GM04504 (cell line): ENCODE measurements around the gene NAV1.

ENCODE experiments used
- DNase-seq: peaks from one replicate; pipeline ENCODE4 v3.0.0-alpha.2; 2012; ENCODE audit warnings: low read depth

NAV1 gene

DNA sequence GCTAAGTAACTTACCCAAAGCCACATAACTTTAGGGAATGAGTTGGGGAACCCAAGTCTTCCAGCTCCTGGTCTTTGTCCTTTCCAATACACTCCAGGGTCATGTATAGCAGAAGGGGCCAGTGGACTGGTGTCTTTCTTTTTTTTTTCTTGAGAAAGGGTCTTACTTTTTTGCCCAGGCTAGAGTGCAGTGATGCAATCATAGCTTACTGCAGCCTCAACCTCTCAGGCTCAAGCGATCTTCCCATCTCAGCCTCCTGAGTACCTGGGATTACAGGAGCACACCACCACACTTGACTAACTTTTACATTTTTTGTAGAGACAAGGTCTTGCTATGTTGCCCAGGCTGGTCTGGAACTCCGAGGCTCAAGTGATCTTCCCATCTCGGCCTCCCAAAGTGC is 12.2 kb downstream of the NAV1 start:
- DNase-seq: no peak

DNA sequence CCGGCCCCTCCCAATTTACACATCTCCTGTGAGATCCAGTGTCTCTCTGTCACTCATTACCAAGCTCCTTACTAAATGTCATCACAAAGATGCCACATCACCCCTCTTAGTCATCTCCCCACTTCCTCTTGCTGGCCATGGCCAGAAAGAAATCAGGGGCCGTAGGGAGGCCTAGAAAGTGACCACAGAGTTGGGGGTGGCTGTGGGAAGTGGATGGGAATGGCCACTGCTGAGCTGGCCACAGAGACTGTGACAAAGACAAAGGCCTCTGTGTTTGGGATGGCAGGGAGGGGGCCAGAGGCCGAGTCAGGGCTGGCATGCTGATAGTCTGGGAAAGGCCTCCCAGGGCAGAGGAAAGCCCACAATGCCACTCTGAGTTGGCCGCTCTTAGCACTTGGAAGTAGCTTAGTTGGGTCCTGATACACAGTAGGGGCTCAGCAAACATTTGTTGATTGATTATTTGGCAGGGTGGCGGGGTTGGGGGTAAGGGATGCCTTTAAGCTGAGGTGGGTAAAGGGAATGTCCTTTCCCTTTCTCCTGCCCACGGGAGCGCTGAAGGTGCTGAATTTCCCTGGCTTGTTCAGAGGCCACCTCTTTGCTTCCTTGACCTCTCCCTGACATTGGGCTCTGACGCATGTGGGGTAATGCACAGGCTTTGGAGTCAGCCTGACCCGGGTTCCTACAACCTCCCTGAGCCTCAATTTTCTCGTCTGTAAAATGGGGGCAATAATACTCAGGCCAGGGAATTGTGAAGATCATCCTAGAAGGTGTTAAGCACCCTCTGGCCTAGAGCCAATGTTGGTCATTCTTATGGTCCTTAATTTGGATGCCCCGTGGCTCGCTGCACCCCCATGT is 13.2 kb downstream of the NAV1 start:
- DNase-seq: peak; percentile 82

DNA sequence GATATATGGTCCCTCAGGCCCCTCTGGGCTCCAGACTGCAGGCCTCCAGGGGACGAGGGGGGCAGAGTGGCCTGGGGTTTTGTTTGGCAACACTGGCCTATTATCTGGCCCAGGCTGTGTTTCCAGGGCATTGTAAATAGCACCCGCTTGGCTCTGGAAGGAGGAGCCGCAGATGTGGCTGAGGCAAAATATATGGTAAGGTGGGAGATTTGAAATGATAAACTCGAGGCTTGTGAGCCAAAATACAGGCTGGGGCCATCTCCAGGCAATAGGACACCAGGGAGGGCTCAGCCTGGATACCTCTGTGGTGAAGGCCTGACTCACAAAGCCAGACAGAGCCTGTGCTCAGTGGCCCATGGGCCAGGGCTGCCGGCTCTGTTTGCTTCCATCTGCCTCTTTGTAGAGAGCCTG is 14.0 kb downstream of the NAV1 start:
- no peak for DNase-seq

DNA sequence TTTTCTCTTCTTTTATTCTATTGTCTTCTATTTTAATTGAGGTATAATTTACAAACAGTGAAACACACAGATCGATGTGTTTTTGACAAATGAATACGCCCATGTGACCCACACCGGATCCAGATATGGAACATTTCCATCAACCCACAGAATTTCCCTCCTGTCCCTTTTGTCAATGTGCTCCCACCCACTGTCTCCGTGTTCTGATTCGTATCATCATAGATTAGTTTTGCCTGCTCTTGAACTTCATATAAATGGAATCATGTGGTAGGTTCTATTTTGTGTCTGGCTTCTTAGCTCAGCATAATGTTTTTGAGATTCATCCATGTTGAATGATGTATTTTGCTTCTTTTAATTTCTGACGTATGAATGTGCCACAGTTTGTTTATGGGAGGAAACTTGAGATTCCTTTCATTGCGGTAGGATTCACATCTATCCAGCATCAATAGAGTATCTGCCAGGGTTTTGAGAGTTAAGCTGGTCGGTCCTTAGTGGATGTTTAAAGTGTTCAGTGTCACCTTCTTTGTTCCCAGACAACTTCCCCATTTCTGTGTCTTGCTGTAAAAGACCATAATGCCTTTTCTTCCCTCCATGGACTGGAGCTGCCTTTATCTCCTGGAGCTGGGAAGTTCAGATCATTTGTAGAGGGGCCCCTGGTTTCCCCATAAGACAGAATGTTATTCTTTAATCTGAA is 14.7 kb downstream of the NAV1 start:
- no peak for DNase-seq

DNA sequence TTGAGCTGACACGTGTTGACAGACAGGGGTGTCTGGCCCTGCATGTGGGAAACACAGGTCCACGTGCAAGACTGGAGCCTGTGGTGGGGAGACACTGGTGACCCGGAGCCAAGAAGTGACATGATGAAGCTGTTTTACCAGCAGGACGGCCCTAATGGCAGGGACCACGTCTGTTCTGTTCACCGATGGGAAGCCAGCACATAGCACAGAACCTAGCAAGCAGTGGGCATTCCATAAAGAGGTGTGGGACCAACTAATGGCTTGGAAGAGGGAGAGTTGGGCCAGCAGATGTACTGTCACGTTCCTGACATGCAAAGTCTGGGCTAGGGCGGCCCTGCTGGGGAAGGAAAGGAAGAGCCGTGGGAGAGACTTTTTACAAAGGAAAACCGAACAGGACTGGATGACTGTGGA is 15.3 kb downstream of the NAV1 start:
- DNase-seq: no peak

DNA sequence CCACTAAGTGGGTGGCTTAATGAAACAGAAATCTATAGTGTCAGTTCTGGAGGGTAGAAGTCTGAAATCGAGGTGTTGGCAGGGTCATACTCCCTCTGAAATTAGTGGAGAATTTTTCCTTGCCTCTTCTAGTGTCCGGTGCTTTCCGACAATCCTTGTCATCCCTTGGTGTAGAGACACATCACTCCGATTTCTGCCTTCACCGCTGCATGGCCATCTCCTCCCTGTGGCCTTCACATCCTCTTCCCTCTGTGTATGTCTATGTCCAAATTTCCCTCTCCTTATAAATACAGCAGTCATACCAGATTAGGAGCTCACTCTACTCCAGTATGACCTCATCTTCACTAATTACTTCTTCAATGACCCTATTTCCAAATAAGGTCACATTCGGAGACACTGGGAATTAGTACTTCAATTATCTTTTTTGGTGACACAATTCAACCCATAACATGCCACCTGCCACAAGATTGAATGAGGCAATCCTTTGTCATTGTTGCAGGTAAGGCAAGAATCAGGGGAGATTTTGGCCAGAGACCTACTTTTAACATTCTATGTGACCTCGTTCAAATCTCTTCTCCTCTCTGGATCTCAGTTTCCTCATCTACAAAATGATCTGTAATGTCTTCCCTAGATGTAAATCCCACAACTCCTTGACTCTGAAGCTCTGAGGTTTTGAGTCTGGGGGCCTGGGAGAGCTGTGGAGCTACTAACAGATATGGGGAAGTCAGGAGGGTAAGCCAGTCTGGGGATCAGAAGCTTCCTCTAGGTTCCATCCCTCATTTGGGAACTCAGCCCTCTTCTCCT is 16.1 kb downstream of the NAV1 start:
- no peak for DNase-seq

DNA sequence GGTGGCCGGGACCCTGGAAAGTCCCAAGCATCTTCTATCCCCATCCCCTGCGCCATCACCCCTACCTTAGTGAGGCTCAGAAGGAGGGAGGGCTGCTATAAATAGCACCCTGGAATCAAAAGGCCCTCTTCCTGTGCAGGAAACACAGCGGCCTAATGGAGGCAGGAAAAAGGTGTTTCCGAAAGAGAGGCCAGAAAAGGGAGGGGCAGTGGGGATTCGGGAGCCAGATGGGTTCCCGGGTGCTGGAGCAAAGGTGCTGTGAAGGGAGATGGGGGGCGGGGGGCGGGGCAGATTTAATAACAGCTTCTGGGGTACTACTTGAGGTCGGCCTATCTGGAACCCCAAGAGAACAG is 16.6 kb downstream of the NAV1 start:
- DNase-seq: no peak

DNA sequence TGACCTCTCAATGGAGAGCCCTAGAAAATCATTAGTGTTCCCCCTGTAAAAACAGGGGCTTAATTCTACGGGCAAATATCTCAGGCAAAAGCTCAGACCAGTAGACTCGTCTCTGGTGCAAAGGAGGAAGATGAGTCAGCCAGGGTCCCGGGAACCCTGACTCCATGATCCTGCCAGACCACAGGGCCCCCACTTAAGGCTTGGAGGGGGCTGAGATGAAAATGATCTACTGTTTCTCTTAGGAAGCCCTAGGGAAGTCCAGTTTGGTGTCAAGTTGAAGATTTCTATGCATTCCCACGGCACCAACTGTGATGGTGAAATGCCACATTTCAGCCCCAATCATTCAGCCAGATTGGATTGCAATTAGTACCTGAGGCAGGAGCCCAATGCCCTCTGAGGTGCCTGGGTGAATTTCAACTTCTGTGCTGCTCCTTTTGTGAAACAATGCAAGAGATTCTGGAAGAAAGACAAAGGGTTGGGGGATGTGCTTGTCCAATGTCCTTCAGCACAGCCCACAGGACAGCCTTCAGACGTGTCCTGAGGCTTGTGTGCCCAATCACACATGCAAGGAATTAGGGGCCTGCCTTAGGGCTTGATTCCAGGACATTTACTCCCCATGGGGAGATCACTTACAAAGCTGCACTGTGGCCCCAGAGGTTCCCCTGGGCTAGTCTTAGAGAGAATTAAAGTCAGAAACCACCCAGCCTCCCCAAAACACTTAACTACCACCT is 18.1 kb downstream of the NAV1 start:
- no peak for DNase-seq

DNA sequence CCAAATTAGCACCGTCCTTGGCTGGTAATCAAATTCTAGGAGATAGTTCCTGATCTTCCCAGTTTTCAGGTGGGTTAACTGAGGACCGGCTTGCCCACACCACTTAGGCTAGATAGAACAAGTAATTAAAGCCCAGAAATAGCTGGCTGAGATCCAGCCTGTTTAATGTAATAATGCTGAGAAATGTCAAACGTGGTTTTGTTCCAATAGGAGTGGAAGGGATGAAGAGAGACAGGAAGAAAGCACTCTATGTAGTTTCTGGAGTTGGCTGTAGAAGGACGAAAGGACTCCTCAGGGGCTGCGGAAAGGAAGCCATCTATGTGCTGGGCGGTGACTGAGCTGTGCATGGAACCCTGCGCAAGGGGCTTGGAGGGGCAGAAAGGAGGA is 18.6 kb downstream of the NAV1 start:
- no peak for DNase-seq

DNA sequence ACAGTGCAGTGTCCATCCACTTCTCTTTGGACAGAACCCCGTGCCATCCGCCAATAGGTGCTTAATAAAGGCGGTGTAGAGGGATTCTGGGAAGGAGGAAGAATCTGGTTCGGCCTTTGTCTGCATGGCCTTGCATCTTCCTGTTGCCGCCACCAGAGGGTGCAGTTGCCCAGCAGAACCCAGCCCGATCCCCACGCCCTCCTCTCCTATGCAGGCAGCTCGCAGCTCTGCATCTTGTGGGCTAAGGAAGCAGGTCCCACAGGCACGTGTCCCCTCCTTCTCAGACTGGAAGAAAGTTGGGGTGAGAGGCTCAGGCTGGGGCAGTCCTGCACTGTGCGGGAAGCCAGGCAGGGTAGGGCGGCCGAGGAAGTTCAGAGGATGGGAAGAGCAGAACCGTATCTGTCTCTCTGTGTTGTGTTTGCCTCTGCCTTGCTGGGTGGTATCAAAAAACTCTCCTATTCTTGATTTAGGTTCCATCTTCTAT is 20.8 kb downstream of the NAV1 start:
- DNase-seq: no peak

DNA sequence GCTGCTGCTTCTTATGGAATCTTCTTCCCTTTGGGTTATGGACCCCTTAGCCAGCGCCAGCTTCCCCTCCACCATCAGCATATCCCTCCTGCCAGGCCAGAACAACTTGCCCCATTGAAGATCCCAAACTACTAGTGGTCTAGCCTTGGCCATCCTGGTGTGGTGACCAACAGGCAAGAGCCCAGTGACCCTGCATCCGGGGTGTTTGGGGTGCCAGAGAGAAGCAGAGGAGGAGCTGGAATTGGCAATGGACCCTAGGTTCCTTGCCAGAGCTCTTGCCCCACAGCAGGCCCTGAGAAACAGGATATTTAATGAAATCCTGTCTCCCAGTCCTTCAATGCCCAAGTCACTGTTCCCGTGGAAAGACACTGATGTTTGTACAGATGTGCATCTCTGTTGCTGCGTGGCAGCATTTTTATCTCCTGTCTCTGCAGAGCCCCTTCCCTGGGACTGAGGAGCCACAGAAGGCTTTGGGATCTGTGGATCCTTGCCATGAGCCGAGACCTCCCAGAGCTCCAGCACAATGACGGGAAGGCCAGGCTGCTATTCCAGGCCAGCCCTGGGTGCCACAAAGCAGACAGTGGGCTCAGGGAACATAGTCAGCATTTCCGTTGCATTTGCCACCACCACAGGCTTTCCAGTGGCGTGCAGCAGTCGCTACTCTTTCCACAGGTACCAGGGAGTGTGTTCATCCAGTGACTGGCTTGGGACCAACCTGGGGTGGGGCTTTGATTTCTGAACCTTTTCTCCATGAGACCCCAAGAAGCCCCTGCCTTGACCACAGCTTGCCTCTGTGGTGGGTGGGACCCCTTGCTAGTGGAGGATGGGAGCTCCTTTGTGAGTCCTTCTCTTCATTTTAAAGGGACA is 21.6 kb downstream of the NAV1 start:
- no peak for DNase-seq

DNA sequence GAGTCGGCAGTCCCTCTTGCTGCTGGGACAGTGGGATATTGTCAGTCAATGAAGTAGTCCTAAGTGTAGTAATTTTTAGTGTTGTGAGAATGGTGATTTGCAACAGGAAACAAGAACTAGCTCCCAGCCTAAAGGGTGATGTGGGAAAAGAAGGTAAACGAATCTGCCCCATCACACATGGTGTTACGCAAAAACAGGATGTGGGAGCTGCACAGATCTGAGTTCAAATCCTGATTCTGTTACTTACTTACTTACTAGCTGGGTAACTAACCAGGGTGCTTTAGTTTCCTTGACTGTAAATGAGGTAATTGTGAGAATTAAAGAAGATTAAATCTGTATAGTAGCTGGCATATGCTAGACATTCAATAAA is 22.3 kb downstream of the NAV1 start:
- no peak for DNase-seq

DNA sequence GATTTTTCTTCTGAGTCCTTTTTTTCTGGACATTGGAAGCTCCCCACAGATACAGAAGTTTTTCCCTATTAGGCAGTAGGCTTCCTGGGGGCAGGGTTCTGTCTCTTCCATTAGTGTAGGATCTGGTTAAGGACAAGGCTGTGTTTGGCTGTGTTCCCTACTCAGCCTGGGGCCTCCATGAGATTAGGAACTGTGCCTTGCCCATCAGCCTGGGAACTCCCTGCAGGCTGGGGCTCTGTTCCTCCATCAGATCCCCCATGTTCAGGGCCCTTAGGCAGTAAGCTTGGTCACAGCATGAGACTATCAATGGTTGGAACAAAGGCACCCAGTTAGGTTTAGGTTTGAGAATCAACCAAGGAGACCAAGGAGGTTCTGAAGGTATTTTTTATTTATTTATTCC is 22.7 kb downstream of the NAV1 start:
- no peak for DNase-seq

DNA sequence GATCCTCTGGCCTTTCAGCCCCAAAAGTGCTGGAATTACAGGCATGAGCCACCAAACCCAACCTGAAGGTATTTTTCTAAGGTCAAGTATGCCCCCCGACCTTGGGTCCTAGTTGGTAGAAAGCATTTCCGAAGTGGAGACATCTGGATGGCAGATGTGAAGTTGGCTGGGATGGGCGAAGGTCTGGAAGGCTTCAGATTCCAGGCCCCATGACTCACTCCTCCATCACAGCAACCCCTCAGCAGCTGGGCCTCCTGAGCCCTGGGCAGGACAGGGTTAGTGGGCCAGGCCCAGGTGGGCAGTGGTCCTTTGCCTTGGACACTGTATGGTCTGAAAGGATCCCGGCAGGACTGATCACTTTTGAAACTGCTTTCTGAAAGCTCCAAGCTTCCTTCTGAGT is 23.3 kb downstream of the NAV1 start:
- DNase-seq: peak; percentile 92

DNA sequence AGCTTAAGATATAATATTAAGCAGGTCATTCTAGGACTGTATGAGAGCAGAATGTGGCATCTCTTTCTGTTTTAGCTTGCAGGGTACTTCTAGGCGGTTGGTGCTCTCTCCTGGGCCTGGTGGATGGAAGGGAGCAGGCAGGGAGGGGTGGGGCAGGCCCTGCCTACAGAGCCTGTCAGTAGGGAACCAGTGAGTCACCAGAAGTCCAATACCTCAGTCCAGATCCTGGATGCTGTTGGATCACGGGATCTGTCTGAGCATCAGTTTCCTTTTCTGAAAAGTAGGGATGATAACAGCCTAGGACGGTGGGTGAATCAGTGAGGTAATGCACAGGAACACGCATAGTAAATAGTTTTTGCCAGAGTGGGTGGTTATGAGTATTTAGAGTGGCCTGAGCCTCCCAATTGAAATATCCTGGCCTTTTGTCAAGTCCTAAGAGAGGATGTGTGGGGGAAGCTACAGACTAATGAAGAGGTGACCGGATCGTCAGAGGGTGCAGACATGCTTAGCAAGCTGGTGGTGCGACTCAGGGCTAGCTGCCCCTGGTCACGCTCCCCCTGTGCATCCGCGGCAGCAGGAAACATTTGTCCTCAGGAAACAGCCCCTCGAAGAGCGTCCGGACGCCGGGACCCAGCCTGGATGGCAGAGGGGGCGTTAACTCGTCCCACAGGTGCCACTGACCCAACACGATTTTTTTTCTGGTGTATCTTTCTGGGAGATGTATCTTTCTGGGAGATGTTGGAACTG is 23.9 kb downstream of the NAV1 start:
- peak; percentile 80 for DNase-seq

DNA sequence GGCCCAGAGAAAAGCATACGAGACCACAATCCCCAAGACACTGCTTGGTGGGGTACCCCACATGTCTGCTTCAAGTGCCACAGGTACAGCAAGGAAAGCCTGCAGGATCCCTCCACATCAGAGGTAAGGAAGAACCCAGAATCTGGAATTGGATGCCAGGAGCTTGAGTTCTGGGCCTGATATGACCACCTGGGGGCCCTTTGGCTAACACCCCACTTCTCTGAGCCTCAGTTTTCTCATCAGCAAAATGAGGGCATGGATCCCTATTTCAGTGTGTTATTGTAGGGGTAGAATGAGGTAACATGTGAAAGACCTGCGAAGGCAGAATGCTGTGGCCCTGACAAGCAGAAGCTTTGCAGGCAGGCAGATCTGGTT is 24.5 kb downstream of the NAV1 start:
- DNase-seq: no peak

DNA sequence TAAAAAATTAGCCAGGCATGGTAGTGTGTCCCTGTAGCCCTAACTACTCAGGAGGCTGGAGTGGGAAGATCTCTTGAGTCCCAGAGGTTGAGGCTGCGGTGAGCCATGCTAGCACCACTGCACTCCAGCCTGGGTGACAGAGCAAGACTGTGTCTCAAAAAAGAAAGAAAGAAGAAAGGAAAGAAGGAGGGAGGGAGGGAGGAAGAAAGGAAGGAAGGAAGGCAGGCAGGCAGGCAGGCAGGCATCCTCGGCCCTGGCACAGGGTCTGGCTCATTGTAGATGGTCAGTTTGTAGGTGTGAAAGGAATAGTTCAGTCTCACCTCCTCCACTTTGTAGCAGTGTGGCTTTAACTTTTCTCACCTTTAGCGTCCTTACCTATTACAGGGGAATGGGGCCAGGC is 25.0 kb downstream of the NAV1 start:
- no peak for DNase-seq

DNA sequence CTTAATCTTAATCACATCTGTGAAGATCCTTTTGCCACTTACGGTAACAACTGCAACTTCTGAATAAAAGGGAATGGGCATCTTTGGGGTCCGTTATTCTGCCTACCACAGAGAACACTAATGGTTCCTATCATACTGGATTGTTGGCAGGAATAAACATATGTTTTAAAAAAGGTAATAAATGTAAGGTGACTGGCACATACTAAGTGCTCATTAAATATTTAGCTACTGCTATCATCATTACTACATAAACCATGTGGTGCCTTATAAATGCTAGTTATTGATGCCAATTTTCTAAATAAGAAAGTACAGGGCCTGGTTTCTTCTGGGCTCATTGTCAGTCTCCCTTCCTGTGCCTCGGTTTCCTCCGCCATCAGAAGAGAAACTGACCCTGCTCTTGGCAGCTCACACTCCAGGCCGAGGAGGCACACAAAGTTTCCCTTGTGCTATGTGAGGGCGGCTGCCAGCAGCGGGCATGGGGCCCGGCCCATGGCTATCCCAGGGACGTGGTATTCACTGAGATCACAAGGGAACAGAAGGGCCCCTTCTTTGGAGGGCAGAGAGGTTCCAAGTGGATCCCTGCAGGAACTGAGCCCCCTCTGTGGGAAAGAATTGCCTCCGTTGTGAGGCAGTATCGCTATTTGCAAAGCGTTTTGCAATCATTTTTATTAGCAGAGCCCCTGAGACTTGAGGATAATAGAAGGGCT is 26.2 kb downstream of the NAV1 start:
- no peak for DNase-seq

DNA sequence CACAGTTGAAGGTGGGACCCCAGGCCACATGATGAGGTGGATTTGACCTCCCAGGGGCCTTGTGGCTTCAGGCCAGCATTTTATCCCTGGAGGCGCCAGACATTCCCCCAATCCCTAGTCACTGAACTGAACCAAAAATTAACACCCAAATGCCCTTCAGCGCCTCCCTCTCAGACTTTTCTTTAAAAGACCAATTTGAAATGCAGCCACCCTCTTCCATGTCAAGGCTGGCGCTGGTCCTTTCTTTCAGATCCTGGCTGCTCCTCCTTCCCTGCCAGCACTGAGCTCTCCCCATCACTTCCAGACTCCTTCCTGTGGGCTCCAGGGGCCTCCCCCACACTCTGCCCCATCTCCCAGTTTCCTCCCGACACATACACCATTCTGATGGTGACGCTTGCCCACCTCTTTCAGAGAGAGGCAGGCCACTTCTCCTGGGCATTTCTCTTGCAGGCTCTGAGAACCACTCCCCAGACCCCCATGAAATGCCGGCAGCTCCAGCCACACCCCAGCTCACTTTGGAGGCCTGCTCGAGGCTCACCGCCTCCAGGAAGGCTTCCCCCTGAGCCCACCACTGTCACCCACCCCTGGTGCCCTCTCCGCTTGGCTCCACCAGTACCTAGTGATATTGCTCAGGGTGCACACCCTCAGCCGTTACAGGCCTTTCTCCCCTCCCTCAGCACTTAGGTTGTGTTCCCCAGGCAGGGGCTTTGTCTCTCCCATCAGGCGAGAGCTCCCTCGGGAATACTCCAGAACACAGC is 27.0 kb downstream of the NAV1 start:
- no peak for DNase-seq
